GM12878 (cell line): ENCODE data around the gene MARK4. TPM values are rescaled to one million over a fixed set of nuclear protein-coding genes. Genes with fewer than 3 reads are reported as not detected.

Experiments
- ATAC-seq: fragments of 200-7000 bp; cut with Tn5 transposase; 3 replicates; pipeline ENCODE4 v1.9.1; 2020; ENCODE audit warnings: mild to moderate bottlenecking, moderate library complexity
- BruUV-seq: library from RNA; stranded (reverse); fragments of 400-500 nt; replicated peaks from 2 replicates; lab custom pipeline; 2021; lab: Mats Ljungman, UMichigan
- CTCF ChIA-PET: fragments of 300-600 bp; sonication (Branson Sonifier 250); formaldehyde crosslinking; extraction: SDS; loops from one replicate; lab custom pipeline; 2021; ENCODE audit warnings: inconsistent platforms; lab: Yijun Ruan, JAX
- POLR2A ChIA-PET: fragments of 350-600 bp; formaldehyde crosslinking; extraction: SDS; loops from one replicate; lab custom pipeline; 2021; ENCODE audit warnings: inconsistent platforms; lab: Charles Lee
- RAD21 ChIA-PET: fragments of 300-600 bp; sonication (Branson Sonifier 250); formaldehyde crosslinking; loops from one replicate; lab custom pipeline; 2023; ENCODE audit warnings: antibody characterized with exemption; ENCODE audit not compliant: unreplicated experiment; lab: Charles Lee
- SMC1A ChIA-PET: fragments of 300-600 bp; sonication (Branson Sonifier 250); formaldehyde crosslinking; loops from one replicate; lab custom pipeline; 2023; ENCODE audit not compliant: unreplicated experiment, uncharacterized antibody; lab: Charles Lee
- DNase-seq: peaks from one replicate; pipeline ENCODE4 v3.0.0-alpha.2; 2011; ENCODE audit warnings: low read depth, low spot score
- FAIRE-seq: peaks from 3 replicates; lab custom pipeline; 2011; peaks lifted over from hg19 to GRCh38; lab: Jason Lieb, UNC
- H2AFZ ChIP-seq: 2 replicates; pipeline ENCODE4 v1.6.0; 2011; ENCODE audit warnings: low read depth, low read length, control low read depth; ENCODE audit not compliant: control insufficient read depth
- H3K27ac ChIP-seq: 2 replicates; pipeline ENCODE4 v1.5.1; 2011; ENCODE audit warnings: control low read depth; ENCODE audit not compliant: control insufficient read depth, insufficient read depth
- H3K27me3 ChIP-seq, 2 experiments: replicated peaks in 1 of 2; 2 replicates each; pipeline versions ENCODE4 v1.6.0 to v1.6.1; 2011; ENCODE audit warnings: low read length in 1 of 2; ENCODE audit not compliant: control insufficient read depth in 2 of 2, insufficient read depth in 2 of 2
- H3K36me3 ChIP-seq, 2 experiments: 2 replicates each; pipeline ENCODE4 v1.5.1; 2011; ENCODE audit warnings: low read length in 1 of 2; ENCODE audit not compliant: control insufficient read depth in 2 of 2, insufficient read depth in 2 of 2
- H3K4me1 ChIP-seq: 2 replicates; pipeline ENCODE4 v1.6.1; 2011; ENCODE audit warnings: mild to moderate bottlenecking, low read length, moderate library complexity, mixed read lengths; ENCODE audit not compliant: control insufficient read depth, insufficient read depth
- H3K4me2 ChIP-seq: 2 replicates; pipeline ENCODE4 v1.6.0; 2011; ENCODE audit warnings: control low read depth; ENCODE audit not compliant: control insufficient read depth, insufficient read depth
- H3K4me3 ChIP-seq: fragments of 200-600 bp; sonication (generic); 2 replicates; pipeline ENCODE4 v1.5.1; 2016
- H3K79me2 ChIP-seq: 2 replicates; pipeline ENCODE4 v1.6.0; 2011; ENCODE audit warnings: low read length; ENCODE audit not compliant: control insufficient read depth, insufficient read depth
- H3K9ac ChIP-seq: 2 replicates; pipeline ENCODE4 v1.8.0; 2011; ENCODE audit warnings: low read length, control low read depth, mixed read lengths; ENCODE audit not compliant: control insufficient read depth, insufficient read depth
- H3K9me3 ChIP-seq: replicated peaks from 3 replicates; pipeline ENCODE4 v1.5.1; 2011; ENCODE audit warnings: mild to moderate bottlenecking, low read length; ENCODE audit not compliant: control insufficient read depth, insufficient read depth
- H4K20me1 ChIP-seq: 2 replicates; pipeline ENCODE4 v1.6.0; 2011; ENCODE audit not compliant: control insufficient read depth, insufficient read depth
- CBFB ChIP-seq: IDR thresholded peaks from 2 replicates; pipeline ENCODE4 v1.6.1; 2016; ENCODE audit warnings: antibody characterized with exemption, low read depth
- CBX3 ChIP-seq: fragments of 200-600 bp; sonication (generic); IDR thresholded peaks from 2 replicates; pipeline ENCODE4 v1.6.1; 2016; ENCODE audit warnings: low read depth, borderline replicate concordance
- EP300 ChIP-seq, 2 experiments: fragments of 150-350 bp in 1 of 2; IDR thresholded peaks; 2 replicates each; pipeline ENCODE4 v1.6.1; 2011 to 2012; ENCODE audit warnings: low read depth in 2 of 2, low read length in 2 of 2, borderline replicate concordance in 1 of 2, improper control_type of control experiment in 1 of 2, inconsistent platforms in 1 of 2; ENCODE audit not compliant: control insufficient read depth in 1 of 2
- MEF2A ChIP-seq: IDR thresholded peaks from 2 replicates; pipeline ENCODE4 v1.6.1; 2011; ENCODE audit warnings: low read depth, mild to moderate bottlenecking, low read length, moderate library complexity; ENCODE audit not compliant: insufficient read depth
- NR2C2 ChIP-seq: IDR thresholded peaks from 2 replicates; pipeline ENCODE4 v1.6.1; 2011; ENCODE audit warnings: borderline replicate concordance, low read depth; ENCODE audit not compliant: control insufficient read depth, insufficient read length
- PRDM15 ChIP-seq: fragments of 450-650 bp; formaldehyde crosslinking; IDR thresholded peaks from 2 replicates; pipeline ENCODE4 v1.4.0; 2020; ENCODE audit warnings: mild to moderate bottlenecking, moderate library complexity
- SRF ChIP-seq, 2 experiments: IDR thresholded peaks; 2 replicates each; pipeline ENCODE4 v1.6.1; 2011; ENCODE audit warnings: low read depth in 2 of 2, low read length in 2 of 2, mild to moderate bottlenecking in 1 of 2, moderate library complexity in 1 of 2
- SUPT20H ChIP-seq: IDR thresholded peaks from 2 replicates; pipeline ENCODE4 v1.6.1; 2011; ENCODE audit warnings: low read depth, mild to moderate bottlenecking, low read length, moderate library complexity, borderline replicate concordance; ENCODE audit not compliant: control insufficient read depth
- whole genome bisulfite sequencing: methylation state at CpG from one replicate; pipeline ENCODE4 v1.1.6; 2016; ENCODE audit warnings: low lambda C conversion rate; ENCODE audit not compliant: insufficient replicate concordance, insufficient coverage; ENCODE audit errors: missing lambda C conversion rate; 5-methylcytosine and 5-hydroxymethylcytosine counted together
- in situ Hi-C: fragments of 300-500 bp; cut with MboI; formaldehyde crosslinking; loops from 9 replicates; pipeline ENCODE4 v1.14.3; 2018; ENCODE audit warnings: mixed read lengths
- intact Hi-C: fragments of 100-400 bp; cut with micrococcal nuclease; formaldehyde crosslinking; loops from one replicate; pipeline ENCODE4 v1.14.2; 2022; ENCODE audit not compliant: unreplicated experiment
- polyA plus RNA-seq, 11 experiments: library from polyadenylated mRNA; depleted of rRNA in 4 of 11; unstranded in 6 of 11; stranded (reverse) in 5 of 11; fragments of >200 nt; fragmentation: Nextera tagmentation in 4 of 11; fragmentation: Illumina TruSeq in 1 of 11; extraction: Ambion mirVana in 4 of 11; extraction: Trizol in 1 of 11; gene quantifications; 1 replicate in 1 of 11; 2 replicates in 10 of 11; pipeline versions ENCODE4 v1.2.1 to v1.2.3, GENCODE V29; 2011 to 2016; ENCODE audit warnings: inconsistent platforms in 2 of 11, missing spikeins in 2 of 11, low read depth in 1 of 11
- total RNA-seq, 4 experiments: library from RNA; depleted of rRNA in 3 of 4; stranded (reverse); fragments of >200 nt in 3 of 4; fragmentation: Illumina TruSeq in 1 of 4; extraction: Trizol in 1 of 4; gene quantifications; 2 replicates each; pipeline versions ENCODE4 v1.2.1 to v1.2.3, GENCODE V29; 2013 to 2021
- TF ChIP-seq, protein P1 (sequence below): IDR thresholded peaks from 2 replicates; pipeline ENCODE4 v1.6.1; 2012; ENCODE audit warnings: low read depth, low read length, improper control_type of control experiment
- TF ChIP-seq, protein P2 (sequence below): fragments of 450-650 bp; IDR thresholded peaks from 2 replicates; pipeline ENCODE4 v1.6.1; 2017; ENCODE audit warnings: low read depth, mild to moderate bottlenecking, moderate library complexity

The MARK4 gene
- total and polyA plus RNA-seq, 10 of the 15 experiments (the other 5 are each of a cell fraction or from before 2014, with no cell fraction given) = 0.66 to 24.3 (median 5.1) TPM

DNA sequence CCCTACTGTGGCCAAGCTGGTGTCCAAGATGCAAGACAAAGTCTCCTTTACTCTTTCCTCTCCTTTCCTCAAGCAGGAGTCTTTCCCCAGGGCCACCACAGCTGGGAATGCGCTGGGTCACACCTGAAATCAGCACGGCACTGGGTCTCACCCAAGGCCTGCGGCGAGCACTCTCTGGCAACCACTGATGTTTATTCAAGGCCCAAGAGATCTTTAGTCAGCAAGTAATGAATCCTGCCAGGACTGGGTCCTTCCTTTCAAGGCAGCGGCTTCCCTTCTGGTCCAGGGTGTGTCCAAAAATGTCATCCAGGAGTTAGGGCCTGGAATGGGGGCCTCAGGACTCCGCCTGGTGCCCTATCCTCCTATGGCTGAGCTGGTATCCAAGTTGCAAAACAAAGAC lies 48.4 kb upstream of the MARK4 start:
- no peak for DNase-seq
- WGBS = 54% methylated on average over 6 of the region's 6 CpGs
- no peak overlapping the region for H3K9ac ChIP-seq
- no peak for ATAC-seq
- H3K4me1 ChIP-seq = no peaks in the 10 kb centered on the region
- no TSS peak for BruUV-seq
- no peak overlapping the region for H3K27ac ChIP-seq
- TF ChIP-seq SRF (IDR thresholded peaks at IDR 0.05; ENCODE audit: low read depth in 2 of 2, low read length in 2 of 2) = no peak
- TF ChIP-seq, all 136 proteins: peak for 0
- CTCF ChIA-PET = no interaction called here
- SMC1A ChIA-PET = interaction anchor here (0.6 kb wide), 1 partner anchor 418 kb away, joined by 3 read pairs; no protein-coding TSS in a partner anchor
- no peaks in the 10 kb centered on the region for H3K36me3 ChIP-seq
- FAIRE-seq = no peak
- in situ Hi-C loops (no loop called here), intact Hi-C loops (no loop called here)
- RAD21 ChIA-PET = no interaction called here
- H4K20me1 ChIP-seq = no peaks in the 10 kb centered on the region
- no peaks in the 10 kb centered on the region; the same call in 2 of the 3 replicates for H3K9me3 ChIP-seq
- POLR2A ChIA-PET = no interaction called here
- no peak overlapping the region for H3K4me3 ChIP-seq
- no peak overlapping the region for H3K4me2 ChIP-seq
- no peaks in the 10 kb centered on the region for H3K79me2 ChIP-seq
- H3K27me3 ChIP-seq = no peaks in the 10 kb centered on the region
- H2AFZ ChIP-seq = no peak overlapping the region

DNA sequence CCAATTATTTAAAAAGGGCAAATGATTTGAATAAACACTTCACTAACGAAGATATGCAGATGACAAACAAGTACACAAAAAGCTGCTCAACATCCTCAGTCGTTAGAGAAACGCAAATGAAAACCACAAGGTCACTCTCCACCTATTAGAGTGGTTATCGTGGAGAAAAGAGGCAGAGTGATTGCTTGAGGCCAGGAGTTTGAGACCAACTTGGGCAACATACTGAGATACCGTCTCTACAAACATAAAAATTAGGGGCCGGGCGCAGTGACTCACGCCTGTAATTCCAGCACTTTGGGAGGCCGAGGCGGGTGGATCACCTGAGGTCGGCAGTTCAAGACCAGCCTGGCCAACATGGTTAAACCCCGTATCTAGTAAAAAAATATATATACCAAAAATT lies 45.3 kb upstream of the MARK4 start:
- intact Hi-C loops = no loop called here
- POLR2A ChIA-PET = interaction anchor here (0.7 kb wide), 1 partner anchor 149 kb away, joined by 8 read pairs; no protein-coding TSS in a partner anchor
- BruUV-seq = no TSS peak
- H3K4me2 ChIP-seq = no peak overlapping the region
- in situ Hi-C loops = no loop called here
- no peak for ATAC-seq
- SMC1A ChIA-PET = no interaction called here
- H3K9me3 ChIP-seq = no peaks in the 10 kb centered on the region; the same call in 2 of the 3 replicates
- CTCF ChIA-PET = no interaction called here
- no peak overlapping the region for H3K9ac ChIP-seq
- H4K20me1 ChIP-seq = no peaks in the 10 kb centered on the region
- no peak overlapping the region for H2AFZ ChIP-seq
- no peak for FAIRE-seq
- no peak overlapping the region for H3K27ac ChIP-seq
- H3K27me3 ChIP-seq = no peaks in the 10 kb centered on the region
- WGBS = 35% methylated on average over 12 of the region's 12 CpGs
- no peak overlapping the region for H3K4me3 ChIP-seq
- no peaks in the 10 kb centered on the region for H3K36me3 ChIP-seq
- no peaks in the 10 kb centered on the region for H3K79me2 ChIP-seq
- RAD21 ChIA-PET = no interaction called here
- DNase-seq = no peak
- H3K4me1 ChIP-seq = no peaks in the 10 kb centered on the region
- TF ChIP-seq, protein P1, sequence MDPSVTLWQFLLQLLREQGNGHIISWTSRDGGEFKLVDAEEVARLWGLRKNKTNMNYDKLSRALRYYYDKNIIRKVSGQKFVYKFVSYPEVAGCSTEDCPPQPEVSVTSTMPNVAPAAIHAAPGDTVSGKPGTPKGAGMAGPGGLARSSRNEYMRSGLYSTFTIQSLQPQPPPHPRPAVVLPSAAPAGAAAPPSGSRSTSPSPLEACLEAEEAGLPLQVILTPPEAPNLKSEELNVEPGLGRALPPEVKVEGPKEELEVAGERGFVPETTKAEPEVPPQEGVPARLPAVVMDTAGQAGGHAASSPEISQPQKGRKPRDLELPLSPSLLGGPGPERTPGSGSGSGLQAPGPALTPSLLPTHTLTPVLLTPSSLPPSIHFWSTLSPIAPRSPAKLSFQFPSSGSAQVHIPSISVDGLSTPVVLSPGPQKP = no peak
- TF ChIP-seq, protein P2, sequence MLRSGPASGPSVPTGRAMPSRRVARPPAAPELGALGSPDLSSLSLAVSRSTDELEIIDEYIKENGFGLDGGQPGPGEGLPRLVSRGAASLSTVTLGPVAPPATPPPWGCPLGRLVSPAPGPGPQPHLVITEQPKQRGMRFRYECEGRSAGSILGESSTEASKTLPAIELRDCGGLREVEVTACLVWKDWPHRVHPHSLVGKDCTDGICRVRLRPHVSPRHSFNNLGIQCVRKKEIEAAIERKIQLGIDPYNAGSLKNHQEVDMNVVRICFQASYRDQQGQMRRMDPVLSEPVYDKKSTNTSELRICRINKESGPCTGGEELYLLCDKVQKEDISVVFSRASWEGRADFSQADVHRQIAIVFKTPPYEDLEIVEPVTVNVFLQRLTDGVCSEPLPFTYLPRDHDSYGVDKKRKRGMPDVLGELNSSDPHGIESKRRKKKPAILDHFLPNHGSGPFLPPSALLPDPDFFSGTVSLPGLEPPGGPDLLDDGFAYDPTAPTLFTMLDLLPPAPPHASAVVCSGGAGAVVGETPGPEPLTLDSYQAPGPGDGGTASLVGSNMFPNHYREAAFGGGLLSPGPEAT = no peak
- TF ChIP-seq SUPT20H (no peak), CBFB (no peak), EP300 (IDR thresholded peaks at IDR 0.05; ENCODE audit: borderline replicate concordance in 1 of 2, control insufficient read depth in 1 of 2, low read depth in 2 of 2, low read length in 2 of 2) (no peak), NR2C2 (no peak), MEF2A (no peak), CBX3 (no peak), PRDM15 (CRISPR knock-in tag) (no peak)
